NCI-H82 treated with DMSO at 0.1 percent for 48 hours (cell line): ENCODE results near the gene TUBB3.
"Not testable (repeated sequence)": the region's sequence is repeated elsewhere in the genome, so short reads cannot be mapped to it uniquely, and the experiment has no call there.

Experiments
- DNase-seq: peaks from one replicate; lab custom pipeline; 2025; ENCODE audit not compliant: unreplicated experiment; lab: John Stamatoyannopoulos, UW

The TUBB3 gene

GRCh38 chr16:89917773-89918452 is 5.2 kb upstream of the TUBB3 start:
- DNase-seq, result peak; percentile 57

- no peak for DNase-seq
These were observed 4.4 kb upstream of the TUBB3 start, which contains the start of gene MC1R for GRCh38 chr16:89918453-89919347. TSS of gene MC1R (plus strand) at chr16:89918862. CDS start at chr16:89919259, 397 bp downstream.

GRCh38 chr16:89919535-89920406 is 3.4 kb upstream of the TUBB3 start:
- DNase-seq, result no peak

GRCh38 chr16:89920723-89921122 is 2.4 kb upstream of the TUBB3 start:
- no peak for DNase-seq

GRCh38 chr16:89921131-89921701 is 1.9 kb upstream of the TUBB3 start:
- DNase-seq, result no peak

- DNase-seq, result no peak
These were observed 1.3 kb upstream of the TUBB3 start for GRCh38 chr16:89921702-89922476.

- DNase-seq, result no peak
These were observed 662 bp upstream of the TUBB3 start for GRCh38 chr16:89922477-89922883.

- no peak for DNase-seq
These were observed 626 bp downstream of the TUBB3 start for GRCh38 chr16:89923640-89924296.

GRCh38 chr16:89924297-89924924 is 1.3 kb downstream of the TUBB3 start:
- DNase-seq, result peak; percentile 63

- no peak for DNase-seq
These were observed 1.8 kb downstream of the TUBB3 start for GRCh38 chr16:89924925-89925307.

- no peak for DNase-seq
These were observed 2.5 kb downstream of the TUBB3 start for GRCh38 chr16:89925596-89926079.

- no peak for DNase-seq
These were observed 8.3 kb downstream of the TUBB3 start for GRCh38 chr16:89931305-89931896.

- no peak for DNase-seq
These were observed 8.8 kb downstream of the TUBB3 start for GRCh38 chr16:89931964-89932363.

GRCh38 chr16:89934019-89934418 is 10.9 kb downstream of the TUBB3 start:
- DNase-seq, result not testable (repeated sequence)

- no peak for DNase-seq
These were observed 11.7 kb downstream of the TUBB3 start for GRCh38 chr16:89934611-89935553.

GRCh38 chr16:89935620-89936019 is 12.5 kb downstream of the TUBB3 start:
- not testable (repeated sequence) for DNase-seq

GRCh38 chr16:89936034-89936433 is 12.9 kb downstream of the TUBB3 start:
- no peak for DNase-seq
